ENCODE measurements around the gene PTCD3. TPM values are rescaled to one million over a fixed set of nuclear protein-coding genes. Genes with fewer than 3 reads are reported as not detected.

The PTCD3 gene
- total and polyA plus RNA-seq, 2 of the 4 experiments (the other 2 are of a cell fraction) = 44.0 to 48.9 TPM

GRCh38 chr2:86064006-86064405 is 42.0 kb upstream of the PTCD3 start:
- no peak overlapping the region for H3K4me2 ChIP-seq (ENCODE audit: low read depth, low read length)
- CTCF ChIA-PET = interaction anchor here (1.3 kb wide), 1 partner anchor 174 kb away, joined by 4 read pairs; no protein-coding TSS in a partner anchor
- H3K79me1 ChIP-seq (ENCODE audit: low read depth in 1 of 2, low read length in 2 of 2) = peaks cover 10 to 22% of the 10 kb centered on the region in 2 experiments
- no peak overlapping the region for H3K27ac ChIP-seq (ENCODE audit: insufficient read depth, low read length)
- no peak overlapping the region for H3K18ac ChIP-seq (ENCODE audit: low read depth, low read length)
- 0 out of 4 replicates have a peak overlapping the region, but pooled peaks of 1 of the 2 experiments have one; percentile 37 for H4K8ac ChIP-seq (ENCODE audit: low read depth in 2 of 2, low read length in 2 of 2)
- H2BK20ac ChIP-seq (ENCODE audit: low read depth, low read length) = no peak overlapping the region; the same call in 1 of the 2 replicates
- peak overlapping the region; percentile 59 for H2BK5ac ChIP-seq (ENCODE audit: low read depth, low read length, poor library complexity, severe bottlenecking)
- H2AK5ac ChIP-seq (ENCODE audit: low read depth, low read length) = no peak overlapping the region
- POLR2A ChIA-PET (ENCODE audit: unreplicated experiment) = interaction anchor here (1.0 kb wide), 1 partner anchor 56 kb away, joined by 3 read pairs; no protein-coding TSS in a partner anchor
- intact Hi-C loops (cut with micrococcal nuclease) (no loop called here), dilution Hi-C loops (cut with HindIII; ENCODE audit: low sequenced_read_pairs, unreplicated experiment) (no loop called here), in situ Hi-C loops (cut with MboI; ENCODE audit: low sequenced_read_pairs) (no loop called here)
- H4K20me1 ChIP-seq (ENCODE audit: insufficient read depth, low read length) = no peaks in the 10 kb centered on the region; the same call in 1 of the 2 replicates
- no peak overlapping the region for H2AFZ ChIP-seq (replicated peaks; ENCODE audit: low read length, poor library complexity)
- BruUV-seq (replicated peaks) = no TSS peak
- H3K27me3 ChIP-seq (ENCODE audit: control insufficient read depth, insufficient read depth, low read length) = no peaks in the 10 kb centered on the region
- no peak overlapping the region for H3K4ac ChIP-seq (ENCODE audit: low read depth, low read length)
- no peak overlapping the region for H3K56ac ChIP-seq (ENCODE audit: extremely low read depth, insufficient read depth, low read length)
- WGBS, 2 experiments (ENCODE audit: extremely low coverage in 2 of 2, insufficient read length in 1 of 2) = no CpG with 5 or more reads among the region's 2 CpGs
- no peak overlapping the region for H2BK120ac ChIP-seq (ENCODE audit: low read depth, low read length)
- H4K91ac ChIP-seq (ENCODE audit: insufficient read depth, low read depth, low read length) = no peak overlapping the region
- H3K9ac ChIP-seq (ENCODE audit: low read depth, low read length) = no peak overlapping the region
- H3K14ac ChIP-seq (replicated peaks; ENCODE audit: low read depth, low read length) = no peak overlapping the region
- H2AK9ac ChIP-seq (replicated peaks; ENCODE audit: low read depth, low read length, poor library complexity) = no peak overlapping the region
- 0 out of 2 replicates have a peak overlapping the region, but pooled peaks have one; percentile 42 for H3K23ac ChIP-seq (ENCODE audit: low read depth, low read length)
- no peak overlapping the region for H2BK15ac ChIP-seq (ENCODE audit: low read depth, low read length)
- H3K9me1 ChIP-seq (ENCODE audit: insufficient read depth, low read length) = peaks cover 2% of the 10 kb centered on the region
- H3K9me3 ChIP-seq (ENCODE audit: control insufficient read depth, insufficient read depth, low read length) = no peaks in the 10 kb centered on the region
- DNase-seq (peak; percentile 47), ATAC-seq (ENCODE audit: low read depth) (no peak)
- no peak overlapping the region for H3K4me3 ChIP-seq (ENCODE audit: insufficient read depth, low read depth, low read length)
- H3K4me1 ChIP-seq (ENCODE audit: control insufficient read depth, insufficient read depth, low read length) = peaks cover 4% of the 10 kb centered on the region
- H3K36me3 ChIP-seq (ENCODE audit: control insufficient read depth, insufficient read depth, low read length) = peaks cover 17% of the 10 kb centered on the region
- TF ChIP-seq RAD21 (IDR thresholded peaks at IDR 0.05; ENCODE audit: low read length) = no peak
- no peak overlapping the region for H4K5ac ChIP-seq (ENCODE audit: low read depth, low read length)
